AG10803 (cell line): ENCODE measurements around the gene TXNDC8.

Source experiments
- DNase-seq: peaks from one replicate; pipeline ENCODE4 v3.0.0; 2010; ENCODE audit warnings: low read depth
- H3K4me3 ChIP-seq: 2 replicates; pipeline ENCODE4 v1.5.1; 2011; ENCODE audit warnings: mild to moderate bottlenecking, low read length, control low read depth
- CTCF ChIP-seq: conservative IDR thresholded peaks from 2 replicates; pipeline ENCODE4 v1.5.1; 2011; ENCODE audit warnings: mild to moderate bottlenecking, low read length, control low read depth, inconsistent platforms

The TXNDC8 gene

GRCh38 chr9:110283751-110284150 is 53.9 kb downstream of the TXNDC8 start:
- DNase-seq = no peak
- H3K4me3 ChIP-seq = no peak overlapping the region
- TF ChIP-seq CTCF = no peak

GRCh38 chr9:110282739-110283081 is 55.0 kb downstream of the TXNDC8 start:
- no peak for TF ChIP-seq CTCF
- H3K4me3 ChIP-seq = no peak overlapping the region
- DNase-seq = no peak

GRCh38 chr9:110282018-110282738 is 55.5 kb downstream of the TXNDC8 start:
- no peak overlapping the region for H3K4me3 ChIP-seq
- no peak for TF ChIP-seq CTCF
- DNase-seq = peak; percentile 21

GRCh38 chr9:110278080-110278707 is 59.5 kb downstream of the TXNDC8 start:
- H3K4me3 ChIP-seq = no peak overlapping the region
- DNase-seq = no peak
- no peak for TF ChIP-seq CTCF

GRCh38 chr9:110276781-110277180 is 60.9 kb downstream of the TXNDC8 start:
- no peak for DNase-seq
- H3K4me3 ChIP-seq = no peak overlapping the region
- no peak for TF ChIP-seq CTCF

- TF ChIP-seq CTCF = no peak
- DNase-seq = no peak
- no peak overlapping the region for H3K4me3 ChIP-seq
Measured at GRCh38 chr9:110270211-110270995, 67.3 kb downstream of the TXNDC8 start.
